B cell (primary cell): ENCODE results near the gene WDR33. TPM values are rescaled to one million over a fixed set of nuclear protein-coding genes. Genes with fewer than 3 reads are reported as not detected.

Experiments used
- ATAC-seq: fragments of 200-7000 bp; cut with Tn5 transposase; one replicate; pipeline ENCODE4 v1.10.0; 2021; ENCODE audit warnings: low read depth, mild to moderate bottlenecking, moderate number of reproducible peaks, moderate library complexity
- CTCF ChIA-PET: fragments of 350-600 bp; sonication (Branson Sonifier 250); formaldehyde crosslinking; loops from one replicate; lab custom pipeline; 2021; ENCODE audit warnings: antibody characterized with exemption, inconsistent platforms; lab: Charles Lee
- POLR2A ChIA-PET: fragments of 350-600 bp; sonication (Branson Sonifier 250); formaldehyde crosslinking; loops from one replicate; lab custom pipeline; 2021; ENCODE audit warnings: antibody characterized with exemption; lab: Charles Lee
- DNase-seq: peaks from one replicate; pipeline ENCODE4 v3.0.0; 2013
- H2AFZ ChIP-seq: 2 replicates; pipeline ENCODE4 v1.6.1; 2012; ENCODE audit warnings: mild to moderate bottlenecking, low read depth, low read length; ENCODE audit not compliant: insufficient read depth, poor library complexity, severe bottlenecking
- H3K27ac ChIP-seq, 2 donors: 1 replicate in 1 of 2; 2 replicates in 1 of 2; pipeline ENCODE4 v1.5.1; 2012 to 2013; ENCODE audit warnings: low read length in 2 of 2, mild to moderate bottlenecking in 2 of 2, moderate library complexity in 1 of 2
- H3K27me3 ChIP-seq, 4 experiments: fragments of 200-600 bp in 1 of 4; sonication (generic) in 1 of 4; replicated peaks in 1 of 4; 1 replicate in 2 of 4; 2 replicates in 2 of 4; pipeline versions ENCODE4 v1.6.1 to v1.7.0; 2013 to 2016; ENCODE audit warnings: low read length in 3 of 4, mild to moderate bottlenecking in 2 of 4, mixed read lengths in 1 of 4, moderate library complexity in 1 of 4; ENCODE audit not compliant: insufficient read depth in 4 of 4, control insufficient read depth in 3 of 4; ENCODE audit errors: control extremely low read depth in 1 of 4
- H3K36me3 ChIP-seq, 2 experiments: replicated peaks in 1 of 2; 1 replicate in 1 of 2; 2 replicates in 1 of 2; pipeline versions ENCODE4 v1.6.1 to v1.7.1; 2013; ENCODE audit warnings: low read length in 1 of 2; ENCODE audit not compliant: insufficient read depth in 2 of 2, control insufficient read depth in 1 of 2; ENCODE audit errors: control extremely low read depth in 1 of 2, extremely low read depth in 1 of 2
- H3K4me1 ChIP-seq, 2 donors: fragments of 200-600 bp in 1 of 2; sonication (generic) in 1 of 2; 1 replicate in 1 of 2; 2 replicates in 1 of 2; pipeline versions ENCODE4 v1.5.1 to v1.6.1; 2013 to 2017; ENCODE audit warnings: low read length in 2 of 2; ENCODE audit not compliant: control insufficient read depth in 2 of 2, insufficient read depth in 2 of 2
- H3K4me2 ChIP-seq: replicated peaks from 2 replicates; pipeline ENCODE3; 2012; ENCODE audit warnings: mild to moderate bottlenecking, low read depth, low read length; ENCODE audit not compliant: poor library complexity, severe bottlenecking
- H3K4me3 ChIP-seq, 5 experiments: fragments of 200-600 bp in 1 of 5; sonication (generic) in 1 of 5; 1 replicate in 3 of 5; 2 replicates in 2 of 5; pipeline versions ENCODE4 v1.5.1 to v1.7.0; 2011 to 2016; ENCODE audit warnings: low read length in 4 of 5, mild to moderate bottlenecking in 4 of 5, low read depth in 2 of 5, control low read depth in 1 of 5, moderate library complexity in 1 of 5; ENCODE audit not compliant: insufficient read depth in 1 of 5; ENCODE audit errors: control extremely low read depth in 1 of 5, extremely low read depth in 1 of 5
- H3K79me2 ChIP-seq: fragments of 200-600 bp; sonication (generic); one replicate; pipeline ENCODE4 v1.6.0; 2016; ENCODE audit warnings: low read length; ENCODE audit not compliant: control insufficient read depth, insufficient read depth
- H3K9ac ChIP-seq: fragments of 200-600 bp; sonication (generic); 2 replicates; pipeline ENCODE4 v1.6.1; 2017; ENCODE audit warnings: mild to moderate bottlenecking, low read length, moderate library complexity
- H3K9me3 ChIP-seq, 3 donors: one replicate each; pipeline versions ENCODE4 v1.6.1 to v1.7.1; 2013; ENCODE audit warnings: low read length in 2 of 3; ENCODE audit not compliant: control insufficient read depth in 2 of 3, insufficient read depth in 1 of 3; ENCODE audit errors: control extremely low read depth in 1 of 3
- H4K20me1 ChIP-seq: 2 replicates; pipeline ENCODE4 v1.6.0; 2012; ENCODE audit warnings: mild to moderate bottlenecking, low read length; ENCODE audit not compliant: insufficient read depth, control insufficient read depth, poor library complexity, severe bottlenecking
- H3K27ac Mint-ChIP-seq: one replicate; pipeline ENCODE4 v1.8.0; 2021; ENCODE audit warnings: mixed read lengths
- H3K27me3 Mint-ChIP-seq: one replicate; pipeline ENCODE4 v1.8.0; 2021; ENCODE audit warnings: mixed read lengths
- H3K4me1 Mint-ChIP-seq: one replicate; pipeline ENCODE4 v1.8.0; 2021; ENCODE audit warnings: mixed read lengths
- H3K4me3 Mint-ChIP-seq: one replicate; pipeline ENCODE4 v1.8.0; 2021; ENCODE audit warnings: mixed read lengths
- H3K9me3 Mint-ChIP-seq: one replicate; pipeline ENCODE4 v1.8.0; 2022; ENCODE audit warnings: mixed read lengths; ENCODE audit not compliant: insufficient read depth
- EZH2 ChIP-seq: IDR thresholded peaks from 2 replicates; pipeline ENCODE4 v1.6.1; 2012; ENCODE audit warnings: borderline replicate concordance, low read depth, mild to moderate bottlenecking, moderate library complexity, low read length; ENCODE audit not compliant: insufficient read depth, poor library complexity, severe bottlenecking
- WGBS: methylation state at CpG from one replicate; pipeline ENCODE4 v1.1.5; 2013; ENCODE audit warnings: missing lambda C conversion rate; ENCODE audit not compliant: insufficient coverage; 5-methylcytosine and 5-hydroxymethylcytosine counted together
- intact Hi-C: fragments of 100-400 bp; cut with micrococcal nuclease; formaldehyde crosslinking; loops from one replicate; pipeline ENCODE4 v1.10.0; 2022
- polyA plus RNA-seq: library from polyadenylated mRNA; depleted of rRNA; stranded (reverse); fragments of >200 nt; gene quantifications from 2 replicates; pipeline ENCODE4 v1.2.3, GENCODE V29; 2012
- total RNA-seq, 2 donors: library from RNA; stranded (reverse); fragments of 120-200 nt in 1 of 2; gene quantifications; 1 replicate in 1 of 2; 2 replicates in 1 of 2; pipeline versions ENCODE4 v1.2.3 to v1.2.4, GENCODE V29; 2013 to 2022
- TF ChIP-seq, protein P1 (sequence below): fragments of 200-600 bp; IDR thresholded peaks from one replicate; pipeline ENCODE4 v1.8.0; 2022; ENCODE audit warnings: antibody characterized with exemption, mild to moderate bottlenecking

The WDR33 gene
- total and polyA plus RNA-seq, 2 donors (not counting 1 experiment from before 2014, with no cell fraction given), result 17.2 to 101 TPM

DNA sequence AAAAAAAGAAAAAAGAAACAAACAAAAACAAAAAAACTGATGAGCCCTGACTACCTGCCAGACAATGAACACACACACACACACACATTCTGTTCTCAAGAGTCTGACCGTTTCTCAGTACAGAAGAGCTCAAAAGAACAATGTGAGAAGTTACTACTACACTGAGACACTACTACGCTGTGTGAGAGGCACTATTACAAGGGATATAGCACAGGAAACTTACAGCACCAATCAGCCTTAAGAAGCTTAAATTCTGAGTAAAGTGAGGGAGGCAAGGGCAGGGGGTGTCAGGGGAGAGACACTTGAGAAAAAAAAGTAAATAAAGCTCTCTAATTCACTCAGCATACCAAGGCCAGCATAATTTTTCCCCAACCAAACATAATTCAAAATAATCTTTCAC lies 32.5 kb downstream of the WDR33 start:
- ATAC-seq (no peak), DNase-seq (no peak)
- peaks cover 86% of the 10 kb centered on the region for H4K20me1 ChIP-seq
- H3K27me3 ChIP-seq, result no peaks in the 10 kb centered on the region
- CTCF ChIA-PET, result interaction anchor here (0.6 kb wide), 1 partner anchor 52 kb away, joined by 4 read pairs; no protein-coding TSS in a partner anchor
- TF ChIP-seq, protein P1, sequence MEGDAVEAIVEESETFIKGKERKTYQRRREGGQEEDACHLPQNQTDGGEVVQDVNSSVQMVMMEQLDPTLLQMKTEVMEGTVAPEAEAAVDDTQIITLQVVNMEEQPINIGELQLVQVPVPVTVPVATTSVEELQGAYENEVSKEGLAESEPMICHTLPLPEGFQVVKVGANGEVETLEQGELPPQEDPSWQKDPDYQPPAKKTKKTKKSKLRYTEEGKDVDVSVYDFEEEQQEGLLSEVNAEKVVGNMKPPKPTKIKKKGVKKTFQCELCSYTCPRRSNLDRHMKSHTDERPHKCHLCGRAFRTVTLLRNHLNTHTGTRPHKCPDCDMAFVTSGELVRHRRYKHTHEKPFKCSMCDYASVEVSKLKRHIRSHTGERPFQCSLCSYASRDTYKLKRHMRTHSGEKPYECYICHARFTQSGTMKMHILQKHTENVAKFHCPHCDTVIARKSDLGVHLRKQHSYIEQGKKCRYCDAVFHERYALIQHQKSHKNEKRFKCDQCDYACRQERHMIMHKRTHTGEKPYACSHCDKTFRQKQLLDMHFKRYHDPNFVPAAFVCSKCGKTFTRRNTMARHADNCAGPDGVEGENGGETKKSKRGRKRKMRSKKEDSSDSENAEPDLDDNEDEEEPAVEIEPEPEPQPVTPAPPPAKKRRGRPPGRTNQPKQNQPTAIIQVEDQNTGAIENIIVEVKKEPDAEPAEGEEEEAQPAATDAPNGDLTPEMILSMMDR, result no peak
- TF ChIP-seq EZH2, result no peak
- Mint-ChIP-seq H3K4me3 (no peak overlapping the region), H3K9me3 (no peaks in the 10 kb centered on the region), H3K27ac (no peak overlapping the region), H3K27me3 (no peaks in the 10 kb centered on the region), H3K4me1 (peaks cover 53% of the 10 kb centered on the region)
- WGBS, result no CpG with 5 or more reads among the region's 2 CpGs
- intact Hi-C loops, result no loop called here
- no peak overlapping the region for H3K4me2 ChIP-seq
- no peak overlapping the region for H3K9ac ChIP-seq
- peaks cover 8 to 9% of the 10 kb centered on the region in 2 donors for H3K4me1 ChIP-seq
- H3K79me2 ChIP-seq, result peaks cover 95% of the 10 kb centered on the region
- no peak overlapping the region for H2AFZ ChIP-seq
- peaks cover 0 to 2% of the 10 kb centered on the region in 2 experiments for H3K36me3 ChIP-seq
- H3K4me3 ChIP-seq, result no peak overlapping the region
- no peak overlapping the region for H3K27ac ChIP-seq
- POLR2A ChIA-PET, result no interaction called here
- H3K9me3 ChIP-seq, result no peaks in the 10 kb centered on the region

DNA sequence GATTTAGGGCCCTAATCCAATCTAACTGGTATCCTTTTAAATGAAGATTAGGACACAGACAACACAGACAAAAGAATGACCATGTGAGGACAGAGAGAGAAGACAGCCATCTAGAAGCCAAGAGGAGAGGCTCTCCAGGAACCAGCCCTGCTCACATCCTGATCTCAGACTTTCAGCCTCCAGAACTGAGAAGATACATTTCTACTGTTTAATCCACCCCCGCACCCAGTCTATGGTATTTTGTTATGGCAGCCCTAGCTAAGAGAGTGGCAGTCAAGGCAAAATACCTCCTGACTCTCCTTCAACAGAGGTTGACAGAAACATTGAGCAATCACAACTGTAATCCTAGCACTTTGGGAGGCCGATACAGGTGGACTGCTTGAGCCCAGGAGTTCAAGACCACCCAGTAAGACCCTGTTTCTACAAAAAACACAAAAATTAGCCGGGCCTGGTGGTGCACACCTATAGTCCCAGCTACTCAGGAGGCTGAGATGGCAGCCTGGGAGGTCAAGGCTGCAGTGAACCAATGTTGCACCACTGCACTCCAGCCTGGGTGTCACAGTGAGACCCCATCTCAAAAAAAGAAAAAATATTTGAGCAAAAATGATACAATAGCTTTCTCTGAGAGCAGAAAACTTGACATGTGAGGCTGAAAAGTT lies 34.7 kb downstream of the WDR33 start:
- ChIA-PET CTCF (no interaction called here), POLR2A (no interaction called here)
- H3K36me3 ChIP-seq, result peaks cover 0 to 2% of the 10 kb centered on the region in 2 experiments
- no peaks in the 10 kb centered on the region for H3K9me3 Mint-ChIP-seq
- TF ChIP-seq, protein P1, result no peak
- TF ChIP-seq EZH2, result no peak
- peaks cover 8 to 9% of the 10 kb centered on the region in 2 donors for H3K4me1 ChIP-seq
- no peaks in the 10 kb centered on the region for H3K27me3 ChIP-seq
- H3K27ac Mint-ChIP-seq, result no peak overlapping the region
- H3K27ac ChIP-seq, result no peak overlapping the region
- no peak overlapping the region for H3K4me3 Mint-ChIP-seq
- no peak overlapping the region for H3K4me2 ChIP-seq
- no peaks in the 10 kb centered on the region for H3K9me3 ChIP-seq
- no peak overlapping the region for H3K4me3 ChIP-seq
- H3K9ac ChIP-seq, result no peak overlapping the region
- 94% methylated on average over 3 of the region's 3 CpGs for WGBS
- DNase-seq, result no peak
- peaks cover 88% of the 10 kb centered on the region for H4K20me1 ChIP-seq
- peaks cover 52% of the 10 kb centered on the region for H3K4me1 Mint-ChIP-seq
- intact Hi-C loops, result no loop called here
- H3K27me3 Mint-ChIP-seq, result no peaks in the 10 kb centered on the region
- H2AFZ ChIP-seq, result no peak overlapping the region
- H3K79me2 ChIP-seq, result peaks cover 95% of the 10 kb centered on the region
- ATAC-seq, result no peak
